Motor neuron (in vitro differentiated cells): Measurements from ENCODE around the gene MORN1. TPM values are rescaled to one million over a fixed set of nuclear protein-coding genes. Genes with fewer than 3 reads are reported as not detected.

Experiments
- ATAC-seq, 8 experiments: fragments of 200-7000 bp; cut with Tn5 transposase; replicated peaks in 6 of 8; 2 replicates each; pipeline ENCODE4 v1.8.0; 2021; ENCODE audit warnings: mild to moderate bottlenecking in 8 of 8, moderate library complexity in 8 of 8
- H3K27ac ChIP-seq, 2 donors: fragments of 250-450 bp; sonication (Bioruptor Pico); 2 replicates each; pipeline ENCODE4 v1.9.0; 2021; ENCODE audit warnings: antibody characterized with exemption in 2 of 2, mild to moderate bottlenecking in 2 of 2, moderate library complexity in 1 of 2
- H3K4me1 ChIP-seq, 2 donors: fragments of 250-450 bp; sonication (Bioruptor Pico); replicated peaks in 1 of 2; 2 replicates each; pipeline ENCODE4 v1.6.1; 2021; ENCODE audit warnings: antibody characterized with exemption in 2 of 2, mild to moderate bottlenecking in 2 of 2, moderate library complexity in 1 of 2
- H3K4me3 ChIP-seq, 5 donors: fragments of 250-450 bp; sonication (Bioruptor Pico); 2 replicates each; pipeline ENCODE4 v1.9.0; 2021; ENCODE audit warnings: antibody characterized with exemption in 5 of 5, mild to moderate bottlenecking in 5 of 5, moderate library complexity in 4 of 5
- WGBS, 10 experiments: fragments of 450-650 bp; shearing (Covaris generic); methylation state at CpG; one replicate each; pipeline ENCODE4 v1.0.0; 2022; 5-methylcytosine and 5-hydroxymethylcytosine counted together
- in situ Hi-C, 9 experiments: fragments of 400-800 bp; cut with MboI; loops; one replicate each; pipeline ENCODE4 v1.15.0; 2021; ENCODE audit warnings: low sequenced_read_pairs in 9 of 9, low pct_unique_long_range_greater_than_20kb in 2 of 9; ENCODE audit not compliant: unreplicated experiment in 9 of 9
- total RNA-seq, 8 experiments: library from RNA; unstranded; fragments of 300-600 nt; gene quantifications; 2 replicates each; pipeline versions ENCODE4 v1.2.3 to v1.2.4, GENCODE V29; 2022

Gene MORN1
- total RNA-seq, 8 experiments from 2014 or later: 13.5 to 28.6 (median 21.8) TPM

- in situ Hi-C loops: no loop called here
- peak in 5 of 8 experiments; percentile 34 to 75 (median 73) for ATAC-seq
- WGBS, 10 experiments: 80 to 100% (median 95%) methylated on average over 2 to 38 of the region's 49 CpGs; no CpG with 5 or more reads in 3 of the 10 experiments
- no peak overlapping the region for H3K4me3 ChIP-seq
- peaks cover 5% of the 10 kb centered on the region in 2 donors for H3K4me1 ChIP-seq
- H3K27ac ChIP-seq: peak overlapping the region in 1 of 2 donors; percentile 37
These were observed 86.3 kb downstream of the MORN1 start for GRCh38 chr1:2304921-2305681.

DNA sequence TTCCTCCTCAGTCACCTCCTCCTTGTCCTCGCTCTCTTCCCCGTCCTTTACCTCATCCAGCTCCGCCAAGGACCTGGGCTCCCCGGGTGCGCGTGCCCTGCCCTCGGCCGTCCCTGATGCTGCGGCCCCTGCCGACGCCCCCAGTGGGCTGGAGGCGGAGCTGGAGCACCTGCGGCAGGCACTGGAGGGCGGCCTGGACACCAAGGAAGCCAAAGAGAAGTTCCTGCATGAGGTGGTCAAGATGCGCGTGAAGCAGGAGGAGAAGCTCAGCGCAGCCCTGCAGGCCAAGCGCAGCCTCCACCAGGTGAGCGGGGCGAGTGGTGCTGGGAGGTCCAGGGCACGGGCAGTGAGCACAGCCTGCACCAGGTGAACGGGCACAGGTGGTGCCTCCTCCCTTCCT is 87.1 kb downstream of the MORN1 start:
- 90 to 100% (median 95%) methylated on average over 1 to 16 of the region's 22 CpGs; no CpG with 5 or more reads in 4 of the 10 experiments for WGBS, 10 experiments
- in situ Hi-C loops: no loop called here

DNA sequence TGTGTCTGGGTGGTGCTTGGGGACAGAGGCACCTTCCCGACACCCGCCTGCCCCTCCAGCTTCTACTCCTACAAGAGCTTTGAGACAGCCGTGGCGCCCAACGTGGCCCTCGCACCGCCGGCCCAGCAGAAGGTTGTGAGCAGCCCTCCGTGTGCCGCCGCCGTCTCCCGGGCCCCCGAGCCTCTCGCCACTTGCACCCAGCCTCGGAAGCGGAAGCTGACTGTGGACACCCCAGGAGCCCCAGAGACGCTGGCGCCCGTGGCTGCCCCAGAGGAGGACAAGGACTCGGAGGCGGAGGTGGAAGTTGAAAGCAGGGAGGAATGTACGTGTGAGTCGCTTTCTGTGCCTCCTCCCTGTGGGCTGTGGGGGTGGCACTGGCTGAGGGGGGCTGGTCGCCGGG is 87.6 kb downstream of the MORN1 start:
- in situ Hi-C loops: no loop called here
- peaks cover 18% of the 10 kb centered on the region in 2 donors for H3K4me1 ChIP-seq
- no peak overlapping the region for H3K27ac ChIP-seq
- 80% methylated on average over 1 of the region's 26 CpGs; no CpG with 5 or more reads in 9 of the 10 experiments for WGBS, 10 experiments
- no peak overlapping the region for H3K4me3 ChIP-seq
- ATAC-seq: no peak

More for the DNA sequence above, 87.1 kb downstream of the MORN1 start:
- Histone ChIP-seq H3K27ac (no peak overlapping the region), H3K4me1 (peaks cover 13% of the 10 kb centered on the region in 2 donors), H3K4me3 (no peak overlapping the region)
- no peak for ATAC-seq

GRCh38 chr1:2303016-2303775 is 88.2 kb downstream of the MORN1 start:
- Histone ChIP-seq H3K27ac (no peak overlapping the region), H3K4me3 (no peak overlapping the region), H3K4me1 (peaks cover 19 to 22% of the 10 kb centered on the region in 2 donors)
- no peak for ATAC-seq
- WGBS, 10 experiments: 95 to 100% (median 96%) methylated on average over 4 to 28 of the region's 35 CpGs; no CpG with 5 or more reads in 4 of the 10 experiments
- in situ Hi-C loops: no loop called here

DNA sequence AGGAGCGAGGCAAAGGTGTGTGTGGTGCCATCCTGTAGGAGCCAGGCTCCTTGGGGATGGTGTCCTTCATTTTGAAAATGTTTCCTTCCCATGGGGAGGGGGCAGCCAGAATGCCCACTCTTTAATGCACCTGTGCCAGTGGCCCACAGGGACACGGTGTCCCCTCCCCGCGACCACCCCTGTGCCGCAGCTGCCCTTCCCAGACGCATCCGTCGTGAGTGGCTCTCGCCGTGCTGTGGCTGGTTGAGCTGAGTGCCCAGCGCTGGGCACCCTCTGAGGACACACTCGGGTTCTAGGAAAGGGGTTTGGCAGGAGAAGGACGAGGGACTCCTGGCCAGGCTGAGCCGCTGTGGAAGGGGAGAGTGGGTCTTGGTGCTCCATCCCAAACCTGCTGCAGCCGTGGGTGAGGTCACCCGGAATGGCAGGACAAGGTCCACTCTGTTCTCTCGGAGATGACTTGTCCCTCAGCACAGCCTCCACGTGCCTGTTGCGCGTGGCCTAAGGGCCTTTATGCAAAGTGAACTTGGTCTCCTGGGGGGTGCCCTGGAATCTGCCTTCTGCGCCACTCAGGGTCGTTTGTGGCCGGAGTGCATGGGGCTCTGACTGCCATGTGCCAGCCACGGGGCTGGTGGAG is 88.9 kb downstream of the MORN1 start:
- in situ Hi-C loops: no loop called here
- ATAC-seq: no peak
- H3K27ac ChIP-seq: no peak overlapping the region
- H3K4me1 ChIP-seq: peaks cover 19 to 22% of the 10 kb centered on the region in 2 donors
- WGBS, 10 experiments: 0 to 94% (median 91%) methylated on average over 1 to 9 of the region's 24 CpGs; no CpG with 5 or more reads in 6 of the 10 experiments
- H3K4me3 ChIP-seq: no peak overlapping the region

DNA sequence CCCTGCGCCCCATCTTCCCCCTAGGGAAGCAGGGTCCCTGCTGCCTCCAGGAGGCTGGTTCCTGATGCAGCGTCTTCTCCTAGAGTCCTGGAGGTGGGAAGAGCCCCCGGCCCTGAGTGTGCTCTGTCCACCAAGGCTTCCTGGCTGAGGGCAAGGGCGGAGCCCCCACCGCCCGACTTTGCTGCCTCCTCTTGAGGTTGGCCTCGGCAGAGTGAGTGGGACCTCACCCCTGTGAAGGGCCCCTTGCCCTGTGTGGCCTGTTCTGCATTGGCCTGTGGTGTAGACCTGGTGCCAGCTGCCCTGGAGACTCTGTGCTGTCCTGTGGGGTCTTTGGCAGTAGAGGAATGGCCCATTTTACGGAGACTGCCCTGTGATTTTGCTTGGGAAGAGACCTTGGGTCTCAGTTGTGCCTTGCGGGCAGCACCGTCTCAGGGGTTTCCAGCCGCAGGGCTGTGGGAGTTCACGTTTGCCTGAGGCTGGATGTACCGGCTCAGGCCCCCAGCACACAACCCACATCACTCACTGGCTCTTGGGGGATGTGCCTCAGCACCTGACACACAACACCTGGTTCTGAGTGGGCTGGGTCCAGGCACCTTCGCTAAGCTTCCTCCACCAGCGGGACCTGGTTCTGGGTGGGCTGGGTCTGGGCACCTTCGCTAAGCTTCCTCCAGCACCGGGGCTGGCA is 89.6 kb downstream of the MORN1 start:
- Histone ChIP-seq H3K4me3 (no peak overlapping the region), H3K27ac (no peak overlapping the region), H3K4me1 (peaks cover 19 to 22% of the 10 kb centered on the region in 2 donors)
- in situ Hi-C loops: no loop called here
- no peak for ATAC-seq
- 80 to 94% (median 92%) methylated on average over 3 to 7 of the region's 17 CpGs; no CpG with 5 or more reads in 6 of the 10 experiments for WGBS, 10 experiments

DNA sequence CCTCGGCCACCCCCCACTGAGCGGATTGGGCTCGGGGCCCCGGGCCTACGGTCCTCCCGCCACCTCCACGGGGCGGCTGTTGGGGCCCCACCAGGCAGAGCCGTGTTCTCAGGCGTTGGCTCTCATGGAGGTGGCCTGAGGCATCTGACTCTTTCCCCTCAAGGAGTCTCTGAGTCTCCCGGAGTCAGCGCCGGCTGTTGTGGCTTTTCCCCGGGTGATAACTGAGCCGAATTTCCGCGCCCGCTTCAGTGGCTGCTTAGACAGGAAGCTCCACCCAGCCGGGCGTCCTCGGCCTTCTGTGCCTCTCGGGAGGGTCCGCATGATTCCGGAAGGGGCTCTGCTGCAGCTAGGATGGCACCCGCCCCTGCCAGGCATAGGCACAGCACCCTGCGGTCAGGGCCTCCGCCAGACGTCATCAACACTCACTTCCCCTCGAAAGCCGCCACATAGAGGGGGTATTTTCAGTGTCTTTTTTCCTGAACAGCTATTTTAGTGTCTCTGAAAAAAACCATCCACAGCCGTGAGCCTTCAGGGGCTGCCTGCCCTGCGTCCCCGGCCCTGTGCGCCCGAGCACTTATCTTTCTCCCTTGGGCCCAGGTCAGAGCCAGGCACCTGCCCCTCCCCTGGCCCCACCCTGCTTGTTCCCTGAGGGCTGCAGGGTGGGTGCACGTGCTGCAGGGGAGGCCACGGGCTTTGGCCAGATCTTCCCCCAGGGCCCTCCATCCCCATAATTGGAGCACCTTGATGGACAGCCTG is 90.3 kb downstream of the MORN1 start:
- H3K4me1 ChIP-seq: peaks cover 19 to 22% of the 10 kb centered on the region in 2 donors
- H3K27ac ChIP-seq: no peak overlapping the region
- no peak overlapping the region for H3K4me3 ChIP-seq
- in situ Hi-C loops: no loop called here
- 39 to 96% (median 89%) methylated on average over 1 to 14 of the region's 37 CpGs; no CpG with 5 or more reads in 5 of the 10 experiments for WGBS, 10 experiments
- ATAC-seq: peak in 3 of 8 experiments; percentile 56 to 76 (median 62)

DNA sequence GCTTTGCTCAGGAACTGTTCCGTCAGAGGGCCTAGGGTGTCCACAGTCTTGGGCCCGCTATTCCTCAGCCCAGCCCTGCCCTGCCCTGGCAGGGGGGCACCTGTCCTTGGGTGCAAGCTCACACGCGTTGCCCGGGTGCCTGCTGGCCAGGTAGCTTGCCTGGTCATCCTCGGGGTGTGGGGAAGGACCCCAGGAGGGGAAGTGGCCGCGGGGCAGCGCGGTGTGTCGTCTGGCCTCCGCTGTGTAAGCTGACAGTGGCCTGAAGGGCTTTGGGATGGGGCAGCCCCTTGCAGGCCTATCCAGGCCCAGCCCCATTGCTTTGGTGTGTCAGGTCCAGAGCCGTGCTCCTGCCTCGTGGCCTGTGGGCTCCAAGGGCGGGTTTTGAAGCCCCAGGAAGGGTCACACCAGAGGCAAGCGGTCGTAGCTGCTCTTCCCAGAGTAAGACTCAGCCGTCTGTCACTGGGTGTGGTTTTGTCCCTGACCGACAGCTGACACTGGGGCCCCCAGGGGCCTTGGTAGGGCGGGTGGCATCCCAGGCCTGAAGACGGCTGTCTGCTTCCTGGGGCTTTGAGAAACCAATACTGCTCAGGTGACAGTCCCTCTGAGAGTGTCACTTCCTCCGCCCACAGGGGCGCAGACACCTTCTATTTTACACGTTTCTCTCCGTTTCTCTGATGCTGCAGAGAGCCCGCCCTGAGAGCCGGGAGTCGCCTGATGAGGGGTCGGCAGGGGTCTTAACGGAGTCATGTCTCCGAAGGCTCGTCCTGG is 91.2 kb downstream of the MORN1 start:
- H3K4me1 ChIP-seq: peaks cover 19 to 22% of the 10 kb centered on the region in 2 donors
- 60 to 100% (median 91%) methylated on average over 1 to 18 of the region's 32 CpGs; no CpG with 5 or more reads in 4 of the 10 experiments for WGBS, 10 experiments
- peak in 7 of 8 experiments; percentile 2 to 47 (median 11) for ATAC-seq
- in situ Hi-C loops: no loop called here
- peak overlapping the region in 1 of 2 donors; percentile 68 for H3K27ac ChIP-seq
- H3K4me3 ChIP-seq: no peak overlapping the region

DNA sequence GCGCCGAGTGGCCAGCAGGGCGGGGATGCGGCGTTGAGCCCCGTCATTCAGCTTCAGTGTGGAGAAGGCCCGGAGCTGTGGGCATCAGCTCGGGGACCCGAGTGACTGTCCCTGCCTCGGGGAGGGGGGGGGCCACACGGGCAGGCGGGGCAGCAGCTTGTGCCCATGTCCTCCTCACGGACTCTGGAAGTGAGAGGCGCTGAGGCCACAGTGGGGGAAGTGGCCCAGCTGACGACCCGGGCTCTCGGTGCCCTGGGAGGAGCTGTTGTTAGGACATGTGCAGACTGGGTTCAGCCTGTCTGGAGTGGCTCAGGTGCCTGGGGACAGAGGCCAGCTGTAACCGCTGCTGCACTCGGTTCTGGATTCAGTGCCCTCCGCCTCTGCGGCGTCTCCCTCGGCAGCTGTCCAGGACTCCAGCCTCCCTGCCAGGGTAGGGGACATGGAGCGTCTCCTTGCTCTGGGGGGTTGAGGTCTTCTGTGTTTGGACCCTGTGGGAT is 92.2 kb downstream of the MORN1 start:
- ATAC-seq: peak in 5 of 8 experiments; percentile 73 to 85 (median 76)
- Histone ChIP-seq H3K4me3 (no peak overlapping the region), H3K4me1 (peaks cover 24 to 29% of the 10 kb centered on the region in 2 donors), H3K27ac (peak overlapping the region; percentile 17 to 68)
- 64 to 86% (median 79%) methylated on average over 1 to 7 of the region's 24 CpGs; no CpG with 5 or more reads in 6 of the 10 experiments for WGBS, 10 experiments
- in situ Hi-C loops: no loop called here

- WGBS, 10 experiments: 40 to 100% (median 90%) methylated on average over 1 to 4 of the region's 12 CpGs; no CpG with 5 or more reads in 6 of the 10 experiments
These were observed 92.7 kb downstream of the MORN1 start for GRCh38 chr1:2298685-2299084.

More at GRCh38 chr1:2298685-2299084, 92.7 kb downstream of the MORN1 start:
- H3K4me1 ChIP-seq: peaks cover 29 to 34% of the 10 kb centered on the region in 2 donors
- peak overlapping the region; percentile 17 to 68 for H3K27ac ChIP-seq
- in situ Hi-C loops: no loop called here
- peak in 1 of 8 experiments; percentile 1 for ATAC-seq
- H3K4me3 ChIP-seq: no peak overlapping the region
